B cell (primary cell): ENCODE results near the gene POM121L2. TPM values are rescaled to one million over a fixed set of nuclear protein-coding genes. Genes with fewer than 3 reads are reported as not detected.
A peak's percentile ranks its signal among the peaks of the same experiment; 100 is the strongest.

Source experiments
- ATAC-seq: fragments of 200-7000 bp; cut with Tn5 transposase; one replicate; pipeline ENCODE4 v1.10.0; 2021; ENCODE audit warnings: low read depth, mild to moderate bottlenecking, moderate number of reproducible peaks, moderate library complexity
- CTCF ChIA-PET: fragments of 350-600 bp; sonication (Branson Sonifier 250); formaldehyde crosslinking; loops from one replicate; lab custom pipeline; 2021; ENCODE audit warnings: antibody characterized with exemption, inconsistent platforms; lab: Charles Lee
- POLR2A ChIA-PET: fragments of 350-600 bp; sonication (Branson Sonifier 250); formaldehyde crosslinking; loops from one replicate; lab custom pipeline; 2021; ENCODE audit warnings: antibody characterized with exemption; lab: Charles Lee
- DNase-seq: peaks from one replicate; pipeline ENCODE4 v3.0.0; 2013
- H2AFZ ChIP-seq: 2 replicates; pipeline ENCODE4 v1.6.1; 2012; ENCODE audit warnings: mild to moderate bottlenecking, low read depth, low read length; ENCODE audit not compliant: insufficient read depth, poor library complexity, severe bottlenecking
- H3K27ac ChIP-seq, 2 donors: 1 replicate in 1 of 2; 2 replicates in 1 of 2; pipeline ENCODE4 v1.5.1; 2012 to 2013; ENCODE audit warnings: low read length in 2 of 2, mild to moderate bottlenecking in 2 of 2, moderate library complexity in 1 of 2
- H3K27me3 ChIP-seq, 4 experiments: fragments of 200-600 bp in 1 of 4; sonication (generic) in 1 of 4; replicated peaks in 1 of 4; 1 replicate in 2 of 4; 2 replicates in 2 of 4; pipeline versions ENCODE4 v1.6.1 to v1.7.0; 2013 to 2016; ENCODE audit warnings: low read length in 3 of 4, mild to moderate bottlenecking in 2 of 4, mixed read lengths in 1 of 4, moderate library complexity in 1 of 4; ENCODE audit not compliant: insufficient read depth in 4 of 4, control insufficient read depth in 3 of 4; ENCODE audit errors: control extremely low read depth in 1 of 4
- H3K36me3 ChIP-seq, 2 experiments: replicated peaks in 1 of 2; 1 replicate in 1 of 2; 2 replicates in 1 of 2; pipeline versions ENCODE4 v1.6.1 to v1.7.1; 2013; ENCODE audit warnings: low read length in 1 of 2; ENCODE audit not compliant: insufficient read depth in 2 of 2, control insufficient read depth in 1 of 2; ENCODE audit errors: control extremely low read depth in 1 of 2, extremely low read depth in 1 of 2
- H3K4me1 ChIP-seq, 2 donors: fragments of 200-600 bp in 1 of 2; sonication (generic) in 1 of 2; 1 replicate in 1 of 2; 2 replicates in 1 of 2; pipeline versions ENCODE4 v1.5.1 to v1.6.1; 2013 to 2017; ENCODE audit warnings: low read length in 2 of 2; ENCODE audit not compliant: control insufficient read depth in 2 of 2, insufficient read depth in 2 of 2
- H3K4me2 ChIP-seq: replicated peaks from 2 replicates; pipeline ENCODE3; 2012; ENCODE audit warnings: mild to moderate bottlenecking, low read depth, low read length; ENCODE audit not compliant: poor library complexity, severe bottlenecking
- H3K4me3 ChIP-seq, 5 experiments: fragments of 200-600 bp in 1 of 5; sonication (generic) in 1 of 5; 1 replicate in 3 of 5; 2 replicates in 2 of 5; pipeline versions ENCODE4 v1.5.1 to v1.7.0; 2011 to 2016; ENCODE audit warnings: low read length in 4 of 5, mild to moderate bottlenecking in 4 of 5, low read depth in 2 of 5, control low read depth in 1 of 5, moderate library complexity in 1 of 5; ENCODE audit not compliant: insufficient read depth in 1 of 5; ENCODE audit errors: control extremely low read depth in 1 of 5, extremely low read depth in 1 of 5
- H3K79me2 ChIP-seq: fragments of 200-600 bp; sonication (generic); one replicate; pipeline ENCODE4 v1.6.0; 2016; ENCODE audit warnings: low read length; ENCODE audit not compliant: control insufficient read depth, insufficient read depth
- H3K9ac ChIP-seq: fragments of 200-600 bp; sonication (generic); 2 replicates; pipeline ENCODE4 v1.6.1; 2017; ENCODE audit warnings: mild to moderate bottlenecking, low read length, moderate library complexity
- H3K9me3 ChIP-seq, 3 donors: one replicate each; pipeline versions ENCODE4 v1.6.1 to v1.7.1; 2013; ENCODE audit warnings: low read length in 2 of 3; ENCODE audit not compliant: control insufficient read depth in 2 of 3, insufficient read depth in 1 of 3; ENCODE audit errors: control extremely low read depth in 1 of 3
- H4K20me1 ChIP-seq: 2 replicates; pipeline ENCODE4 v1.6.0; 2012; ENCODE audit warnings: mild to moderate bottlenecking, low read length; ENCODE audit not compliant: insufficient read depth, control insufficient read depth, poor library complexity, severe bottlenecking
- H3K27ac Mint-ChIP-seq: one replicate; pipeline ENCODE4 v1.8.0; 2021; ENCODE audit warnings: mixed read lengths
- H3K27me3 Mint-ChIP-seq: one replicate; pipeline ENCODE4 v1.8.0; 2021; ENCODE audit warnings: mixed read lengths
- H3K4me1 Mint-ChIP-seq: one replicate; pipeline ENCODE4 v1.8.0; 2021; ENCODE audit warnings: mixed read lengths
- H3K4me3 Mint-ChIP-seq: one replicate; pipeline ENCODE4 v1.8.0; 2021; ENCODE audit warnings: mixed read lengths
- H3K9me3 Mint-ChIP-seq: one replicate; pipeline ENCODE4 v1.8.0; 2022; ENCODE audit warnings: mixed read lengths; ENCODE audit not compliant: insufficient read depth
- EZH2 ChIP-seq: IDR thresholded peaks from 2 replicates; pipeline ENCODE4 v1.6.1; 2012; ENCODE audit warnings: borderline replicate concordance, low read depth, mild to moderate bottlenecking, moderate library complexity, low read length; ENCODE audit not compliant: insufficient read depth, poor library complexity, severe bottlenecking
- WGBS: methylation state at CpG from one replicate; pipeline ENCODE4 v1.1.5; 2013; ENCODE audit warnings: missing lambda C conversion rate; ENCODE audit not compliant: insufficient coverage; 5-methylcytosine and 5-hydroxymethylcytosine counted together
- intact Hi-C: fragments of 100-400 bp; cut with micrococcal nuclease; formaldehyde crosslinking; loops from one replicate; pipeline ENCODE4 v1.10.0; 2022
- polyA minus RNA-seq: library from RNA; depleted of rRNA, polyadenylated mRNA; stranded (reverse); fragments of >200 nt; gene quantifications from 2 replicates; pipeline ENCODE4 v1.2.3, GENCODE V29; 2012
- polyA plus RNA-seq: library from polyadenylated mRNA; depleted of rRNA; stranded (reverse); fragments of >200 nt; gene quantifications from 2 replicates; pipeline ENCODE4 v1.2.3, GENCODE V29; 2012
- total RNA-seq, 2 donors: library from RNA; stranded (reverse); fragments of 120-200 nt in 1 of 2; gene quantifications; 1 replicate in 1 of 2; 2 replicates in 1 of 2; pipeline versions ENCODE4 v1.2.3 to v1.2.4, GENCODE V29; 2013 to 2022
- TF ChIP-seq, protein P1 (sequence below): fragments of 200-600 bp; IDR thresholded peaks from one replicate; pipeline ENCODE4 v1.8.0; 2022; ENCODE audit warnings: antibody characterized with exemption, mild to moderate bottlenecking

The POM121L2 gene
- not detected in 2 replicates for total RNA-seq
- total RNA-seq (2013), result not detected
- not detected in 2 replicates for polyA plus RNA-seq
- polyA minus RNA-seq, result not detected in 2 replicates

DNA sequence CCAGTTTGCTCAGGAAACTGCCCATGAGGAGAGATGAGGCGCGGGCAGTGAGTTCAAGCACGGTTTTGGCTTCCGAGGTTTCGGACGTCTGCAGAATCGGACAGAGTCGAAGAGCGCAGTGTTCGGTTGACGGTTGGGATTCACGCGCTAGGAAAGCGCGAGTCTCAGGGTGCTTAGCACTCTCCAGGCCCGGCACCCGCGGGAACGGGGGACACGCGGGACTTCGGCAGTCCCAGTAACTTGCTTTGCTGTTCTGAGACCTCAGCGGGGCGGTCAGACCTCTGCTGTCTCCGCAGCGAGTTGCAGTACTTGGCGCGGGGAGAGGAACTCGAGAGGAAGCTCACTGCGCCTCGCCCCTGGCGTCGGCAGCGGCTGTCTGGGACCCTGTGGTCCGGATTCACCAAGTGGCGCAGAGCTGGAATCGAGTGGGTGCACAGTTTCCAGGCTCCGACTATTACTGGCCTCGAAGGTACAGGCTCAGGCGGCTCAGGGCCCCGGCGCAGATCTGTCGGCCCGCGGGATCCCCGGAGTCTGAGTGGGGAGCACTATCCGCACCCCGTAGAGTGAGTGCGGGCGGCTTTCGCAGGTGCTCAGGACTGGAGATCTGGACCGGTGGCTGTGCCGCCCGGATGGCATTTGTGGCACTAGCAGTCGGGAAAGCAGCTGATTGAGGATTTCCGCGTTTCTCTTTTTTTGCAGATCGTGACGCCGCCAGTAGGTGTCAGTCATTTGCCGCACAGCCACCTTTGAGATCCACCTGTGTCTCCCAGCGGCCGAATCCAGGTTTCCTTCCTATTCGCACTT is at the start of gene POM121L2:
TSS of gene POM121L2 (minus strand) at position 128 of the 804 bp plus-strand sequence. CDS start at position 25, 103 bp downstream.
- POLR2A ChIA-PET, result interaction anchor here (1.0 kb wide), 1 partner anchor 557 kb away, joined by 4 read pairs; no protein-coding TSS in a partner anchor
- Histone ChIP-seq H2AFZ (peak within 1 kb of the TSS; percentile 86), H4K20me1 (no peaks in the 10 kb centered on the region), H3K4me3 (peak within 1 kb of the TSS; percentile 5 to 69 (median 62)), H3K4me2 (peak within 1 kb of the TSS; percentile 92), H3K9ac (peak within 1 kb of the TSS; percentile 75), H3K27me3 (peaks cover 0 to 56% (median 38%) of the 10 kb centered on the region in 4 experiments), H3K27ac (no peak within 1 kb of the TSS), H3K36me3 (no peaks in the 10 kb centered on the region), H3K9me3 (peaks cover 0 to 9% (median 0%) of the 10 kb centered on the region in 3 donors), H3K79me2 (no peaks in the 10 kb centered on the region), H3K4me1 (peaks cover 12 to 13% of the 10 kb centered on the region in 2 donors)
- Mint-ChIP-seq H3K27me3 (peaks cover 70% of the 10 kb centered on the region), H3K27ac (no peak within 1 kb of the TSS), H3K4me3 (peak within 1 kb of the TSS; percentile 88), H3K9me3 (no peaks in the 10 kb centered on the region), H3K4me1 (peaks cover 13% of the 10 kb centered on the region)
- TF ChIP-seq EZH2, result no peak
- TF ChIP-seq, protein P1, sequence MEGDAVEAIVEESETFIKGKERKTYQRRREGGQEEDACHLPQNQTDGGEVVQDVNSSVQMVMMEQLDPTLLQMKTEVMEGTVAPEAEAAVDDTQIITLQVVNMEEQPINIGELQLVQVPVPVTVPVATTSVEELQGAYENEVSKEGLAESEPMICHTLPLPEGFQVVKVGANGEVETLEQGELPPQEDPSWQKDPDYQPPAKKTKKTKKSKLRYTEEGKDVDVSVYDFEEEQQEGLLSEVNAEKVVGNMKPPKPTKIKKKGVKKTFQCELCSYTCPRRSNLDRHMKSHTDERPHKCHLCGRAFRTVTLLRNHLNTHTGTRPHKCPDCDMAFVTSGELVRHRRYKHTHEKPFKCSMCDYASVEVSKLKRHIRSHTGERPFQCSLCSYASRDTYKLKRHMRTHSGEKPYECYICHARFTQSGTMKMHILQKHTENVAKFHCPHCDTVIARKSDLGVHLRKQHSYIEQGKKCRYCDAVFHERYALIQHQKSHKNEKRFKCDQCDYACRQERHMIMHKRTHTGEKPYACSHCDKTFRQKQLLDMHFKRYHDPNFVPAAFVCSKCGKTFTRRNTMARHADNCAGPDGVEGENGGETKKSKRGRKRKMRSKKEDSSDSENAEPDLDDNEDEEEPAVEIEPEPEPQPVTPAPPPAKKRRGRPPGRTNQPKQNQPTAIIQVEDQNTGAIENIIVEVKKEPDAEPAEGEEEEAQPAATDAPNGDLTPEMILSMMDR, result peak; percentile 82
- DNase-seq (peak; percentile 82), ATAC-seq (peak; percentile 60)
- intact Hi-C loops, result loop anchor here (1.0 to 5.0 kb wide), 5 partner anchors 124 to 580 kb away; a partner anchor contains a TSS
- WGBS, result 2% methylated on average over 64 of the region's 64 CpGs
- CTCF ChIA-PET, result interaction anchor here (0.6 to 2.1 kb wide), 29 partner anchors 8 to 597 kb away, joined by 3 to 12 read pairs (median 4); a partner anchor contains a TSS

DNA sequence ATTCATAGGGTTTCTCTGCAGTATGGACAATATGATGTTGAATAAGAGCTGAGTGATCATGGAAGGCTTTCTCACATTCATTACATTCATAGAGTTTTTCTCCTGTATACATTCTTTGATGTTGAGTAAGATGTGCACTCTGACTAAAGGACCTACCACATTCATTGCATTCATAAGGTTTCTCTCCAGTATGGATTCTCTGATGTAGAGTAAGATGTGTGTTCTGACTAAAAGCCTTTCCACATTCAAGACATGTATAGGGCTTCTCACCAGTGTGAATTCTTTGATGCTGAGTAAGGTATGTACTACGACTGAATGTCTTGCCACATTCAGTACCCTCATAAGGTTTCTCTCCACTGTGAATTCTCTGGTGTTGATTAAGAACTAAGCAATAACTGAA is 47.2 kb upstream of the POM121L2 start:
- Histone ChIP-seq H3K4me1 (no peaks in the 10 kb centered on the region), H2AFZ (no peak overlapping the region), H3K79me2 (no peaks in the 10 kb centered on the region), H3K36me3 (no peaks in the 10 kb centered on the region), H3K4me2 (no peak overlapping the region), H3K27ac (no peak overlapping the region), H3K4me3 (no peak overlapping the region), H3K9me3 (peaks cover 0 to 33% (median 4%) of the 10 kb centered on the region in 3 donors), H3K27me3 (peaks cover 0 to 2% (median 0%) of the 10 kb centered on the region in 4 experiments), H4K20me1 (no peaks in the 10 kb centered on the region), H3K9ac (no peak overlapping the region)
- ChIA-PET POLR2A (no interaction called here), CTCF (no interaction called here)
- no peaks in the 10 kb centered on the region for H3K27me3 Mint-ChIP-seq
- no peak overlapping the region for H3K27ac Mint-ChIP-seq
- intact Hi-C loops, result no loop called here
- no peaks in the 10 kb centered on the region for H3K4me1 Mint-ChIP-seq
- WGBS, result no CpG with 5 or more reads among the region's 1 CpG
- peaks cover 28% of the 10 kb centered on the region for H3K9me3 Mint-ChIP-seq
- DNase-seq, result no peak
- no peak for ATAC-seq
- no peak for TF ChIP-seq EZH2
- TF ChIP-seq, protein P1, result no peak
- no peak overlapping the region for H3K4me3 Mint-ChIP-seq
